AG04449 (cell line): ENCODE results near the gene BBS1.

Source experiments
- CTCF ChIA-PET: fragments of 350-600 bp; formaldehyde crosslinking; extraction: SDS; loops from one replicate; lab custom pipeline; 2021; ENCODE audit warnings: antibody characterized with exemption; lab: Yijun Ruan, JAX
- POLR2A ChIA-PET: fragments of 400-600, 350-600 bp; formaldehyde crosslinking; extraction: SDS; loops from one replicate; lab custom pipeline; 2020; ENCODE audit warnings: antibody characterized with exemption, inconsistent platforms; lab: Yijun Ruan, JAX
- DNase-seq: peaks from one replicate; pipeline ENCODE4 v3.0.0-alpha.2; 2010; ENCODE audit warnings: low read depth, low spot score
- H3K4me3 ChIP-seq: 2 replicates; pipeline ENCODE4 v1.5.1; 2011; ENCODE audit warnings: low read depth, mild to moderate bottlenecking, control low read depth, low read length
- TF ChIP-seq, protein P1 (sequence below): IDR thresholded peaks from one replicate; pipeline ENCODE4 v1.5.1; 2011; ENCODE audit warnings: mild to moderate bottlenecking, moderate library complexity, low read length, control low read depth, inconsistent platforms; ENCODE audit not compliant: insufficient read depth; ENCODE audit errors: missing control alignments

The BBS1 gene

DNA sequence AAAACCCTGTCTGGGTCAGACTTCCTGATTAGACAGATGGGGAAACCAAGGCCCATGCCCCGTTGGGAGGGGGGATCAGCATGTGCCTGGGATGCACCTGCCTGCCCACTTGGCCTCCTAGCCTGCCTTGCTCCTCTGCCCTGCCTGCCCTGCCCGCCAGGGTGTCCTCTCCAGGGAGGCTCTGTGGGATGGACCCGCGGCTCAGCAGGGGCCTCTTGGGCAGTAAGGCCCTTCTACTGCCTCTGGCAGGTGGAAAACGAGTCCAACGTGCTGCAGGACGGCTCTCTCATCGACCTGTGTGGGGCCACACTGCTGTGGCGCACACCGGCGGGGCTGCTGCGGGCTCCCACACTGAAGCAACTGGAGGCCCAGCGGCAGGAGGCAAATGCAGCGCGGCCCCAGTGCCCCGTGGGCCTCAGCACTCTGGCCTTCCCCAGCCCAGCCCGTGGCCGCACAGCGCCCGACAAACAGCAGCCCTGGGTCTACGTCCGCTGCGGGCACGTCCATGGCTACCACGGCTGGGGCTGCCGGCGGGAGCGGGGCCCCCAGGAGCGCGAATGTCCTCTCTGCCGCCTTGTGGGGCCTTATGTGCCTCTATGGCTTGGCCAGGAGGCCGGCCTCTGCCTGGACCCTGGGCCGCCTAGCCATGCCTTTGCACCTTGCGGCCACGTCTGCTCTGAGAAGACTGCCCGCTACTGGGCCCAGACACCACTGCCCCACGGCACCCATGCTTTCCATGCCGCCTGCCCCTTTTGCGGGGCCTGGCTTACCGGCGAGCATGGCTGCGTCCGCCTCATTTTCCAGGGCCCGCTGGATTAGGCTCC, 34.9 kb upstream of the BBS1 start:
- no peak overlapping the region for H3K4me3 ChIP-seq
- TF ChIP-seq, protein P1, sequence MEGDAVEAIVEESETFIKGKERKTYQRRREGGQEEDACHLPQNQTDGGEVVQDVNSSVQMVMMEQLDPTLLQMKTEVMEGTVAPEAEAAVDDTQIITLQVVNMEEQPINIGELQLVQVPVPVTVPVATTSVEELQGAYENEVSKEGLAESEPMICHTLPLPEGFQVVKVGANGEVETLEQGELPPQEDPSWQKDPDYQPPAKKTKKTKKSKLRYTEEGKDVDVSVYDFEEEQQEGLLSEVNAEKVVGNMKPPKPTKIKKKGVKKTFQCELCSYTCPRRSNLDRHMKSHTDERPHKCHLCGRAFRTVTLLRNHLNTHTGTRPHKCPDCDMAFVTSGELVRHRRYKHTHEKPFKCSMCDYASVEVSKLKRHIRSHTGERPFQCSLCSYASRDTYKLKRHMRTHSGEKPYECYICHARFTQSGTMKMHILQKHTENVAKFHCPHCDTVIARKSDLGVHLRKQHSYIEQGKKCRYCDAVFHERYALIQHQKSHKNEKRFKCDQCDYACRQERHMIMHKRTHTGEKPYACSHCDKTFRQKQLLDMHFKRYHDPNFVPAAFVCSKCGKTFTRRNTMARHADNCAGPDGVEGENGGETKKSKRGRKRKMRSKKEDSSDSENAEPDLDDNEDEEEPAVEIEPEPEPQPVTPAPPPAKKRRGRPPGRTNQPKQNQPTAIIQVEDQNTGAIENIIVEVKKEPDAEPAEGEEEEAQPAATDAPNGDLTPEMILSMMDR, result no peak
- ChIA-PET POLR2A (no interaction called here), CTCF (interaction anchor here (0.9 to 5.8 kb wide), 3 partner anchors 6 to 67 kb away, joined by 3 to 66 read pairs (median 3); partner anchors contain the start of gene PELI3)
- DNase-seq, result no peak

DNA sequence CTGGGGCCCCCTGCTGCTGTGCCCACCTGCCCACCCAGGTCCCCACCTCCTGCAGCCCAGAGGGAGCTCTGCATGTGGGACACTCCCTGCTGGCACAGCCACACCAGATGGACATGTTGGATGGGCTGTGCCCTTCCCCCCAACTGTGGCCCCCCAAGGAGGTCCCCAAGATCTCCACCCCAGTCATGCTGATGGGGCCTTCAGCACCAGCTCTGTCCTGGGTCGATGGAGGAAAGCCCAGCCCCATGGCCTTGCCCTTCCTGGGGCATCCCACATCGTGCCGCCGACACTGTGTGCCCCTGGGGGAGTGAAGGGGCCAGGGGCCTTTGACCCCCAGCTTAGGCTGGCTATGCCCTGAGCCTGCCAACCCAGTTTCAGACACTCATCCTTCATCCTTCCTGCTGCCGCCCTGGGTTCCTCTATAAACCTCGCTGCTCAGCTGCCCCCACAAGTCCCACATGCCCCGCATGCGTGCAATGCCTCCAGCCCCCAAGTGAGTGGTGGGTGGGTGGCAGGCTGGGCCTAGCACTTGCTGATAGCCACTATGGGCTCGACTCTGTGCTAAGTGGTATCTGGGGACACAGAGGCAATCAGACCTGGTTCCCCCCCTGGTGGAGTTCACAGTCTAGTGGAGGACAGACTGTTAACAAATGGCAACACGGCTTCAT, 34.1 kb upstream of the BBS1 start:
- no peak overlapping the region for H3K4me3 ChIP-seq
- TF ChIP-seq, protein P1, result no peak
- ChIA-PET POLR2A (no interaction called here), CTCF (interaction anchor here (0.9 to 5.8 kb wide), 3 partner anchors 7 to 68 kb away, joined by 3 to 66 read pairs (median 3); partner anchors contain the start of gene PELI3)
- no peak for DNase-seq

DNA sequence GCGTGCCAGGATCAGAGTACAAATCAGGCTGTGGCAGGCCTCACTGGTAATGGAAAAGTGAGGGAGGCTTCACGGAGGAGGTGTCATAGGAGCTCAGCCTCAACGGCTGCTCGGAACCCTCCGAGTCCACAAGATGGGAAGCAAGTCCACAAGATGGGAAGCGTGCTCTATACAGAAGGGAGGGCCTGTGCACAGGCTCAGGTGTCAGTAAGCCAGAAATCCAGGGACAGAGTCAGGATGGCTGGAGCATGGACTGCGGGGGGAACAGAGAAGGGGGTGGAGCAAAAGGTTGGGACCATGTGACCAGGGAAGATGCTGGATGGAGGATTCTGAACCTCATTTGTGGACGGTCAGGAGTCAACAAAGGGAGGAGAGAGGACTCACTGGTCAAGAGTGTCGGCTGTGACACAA, 33.6 kb upstream of the BBS1 start:
- ChIA-PET CTCF (interaction anchor here (0.9 to 5.8 kb wide), 3 partner anchors 8 to 69 kb away, joined by 3 to 66 read pairs (median 3); partner anchors contain the start of gene PELI3), POLR2A (no interaction called here)

DNA sequence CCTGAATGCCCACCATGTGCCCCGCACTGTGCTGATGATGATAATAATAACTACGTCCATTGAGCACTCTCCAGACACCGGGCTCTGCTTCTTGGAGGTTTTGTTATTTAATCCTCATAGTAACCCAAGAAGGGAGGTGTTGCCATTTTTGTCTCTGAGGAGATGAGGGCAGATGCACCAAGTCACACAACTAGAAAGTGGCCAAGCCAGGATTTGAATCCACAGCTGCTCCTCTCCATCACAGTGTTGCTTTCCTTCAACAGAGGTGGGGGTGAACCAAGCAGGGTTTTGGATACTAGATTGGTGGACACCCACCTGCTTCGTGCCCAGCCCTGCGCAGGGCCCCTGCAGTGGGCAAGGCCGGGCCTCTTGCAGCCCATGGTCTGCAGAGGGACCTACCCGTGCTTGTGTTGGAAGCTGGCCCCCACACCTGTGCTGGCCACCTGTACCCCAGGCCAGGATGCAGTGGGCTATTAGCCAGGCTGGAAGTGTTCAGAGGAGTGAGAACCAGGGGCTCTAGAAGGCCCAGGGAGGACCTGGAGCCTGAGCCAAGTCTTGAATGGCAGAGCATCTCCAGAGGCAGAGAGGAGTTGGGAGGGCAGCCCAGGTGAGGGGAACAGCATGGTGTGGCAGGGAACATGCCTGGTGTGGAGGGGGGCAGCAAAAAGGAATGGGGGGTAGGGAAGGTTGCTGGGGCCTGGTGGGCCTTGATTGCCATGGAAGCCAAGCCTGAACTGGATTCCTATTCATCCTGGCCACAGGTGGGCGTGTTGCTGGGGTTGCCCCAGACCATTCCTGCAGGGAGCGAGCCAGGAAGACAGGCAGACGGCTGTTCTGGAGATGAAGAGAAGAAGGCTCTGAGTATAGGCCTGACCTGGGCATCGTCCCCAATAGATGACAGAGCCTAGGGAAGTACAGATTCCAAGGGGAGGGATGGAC, 32.9 kb upstream of the BBS1 start:
- no peak overlapping the region for H3K4me3 ChIP-seq
- CTCF ChIA-PET, result interaction anchor here (1.2 to 5.8 kb wide), 3 partner anchors 8 to 38 kb away, joined by 3 to 66 read pairs (median 3); partner anchors contain the start of gene PELI3
- TF ChIP-seq, protein P1, result no peak
- DNase-seq, result no peak
- POLR2A ChIA-PET, result no interaction called here

More for the DNA sequence above, 33.6 kb upstream of the BBS1 start:
- DNase-seq, result no peak
- TF ChIP-seq, protein P1, result no peak
- no peak overlapping the region for H3K4me3 ChIP-seq

DNA sequence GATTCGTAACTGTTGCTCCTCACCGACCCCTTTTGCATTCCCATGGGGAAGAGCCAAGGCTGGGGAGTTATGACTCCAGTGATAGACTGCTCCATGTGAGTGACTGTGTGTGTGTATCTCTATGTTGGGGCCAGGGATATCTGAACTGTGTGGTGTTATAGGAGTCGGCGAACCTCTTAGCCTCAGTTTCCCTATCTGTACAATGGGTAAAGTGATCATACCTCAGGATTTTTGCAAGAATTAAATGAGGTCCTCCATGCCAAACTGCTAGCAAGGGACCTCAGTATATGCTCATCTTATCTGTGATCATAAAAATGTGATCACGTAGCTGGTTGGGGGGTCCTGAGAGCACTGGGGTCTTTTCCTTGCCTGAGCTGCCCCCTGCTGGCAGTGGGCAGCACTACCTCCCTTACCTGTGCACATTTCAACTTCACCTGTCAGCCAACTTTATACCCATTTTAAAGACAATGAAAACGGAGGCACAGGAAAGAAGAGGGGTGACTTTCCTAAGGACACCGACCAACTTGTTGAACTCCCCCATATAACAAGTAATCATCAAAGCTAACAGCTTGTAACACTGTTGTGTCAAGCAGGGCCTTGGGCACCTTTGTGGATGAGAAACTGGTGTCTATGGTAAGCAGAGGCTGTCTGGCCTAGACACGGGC, 31.6 kb upstream of the BBS1 start:
- CTCF ChIA-PET, result interaction anchor here (0.9 to 5.8 kb wide), 8 partner anchors 10 to 199 kb away, joined by 3 to 66 read pairs (median 4); partner anchors contain the start of genes PELI3 and RBM4B
- DNase-seq, result no peak
- peak overlapping the region; percentile 86 for H3K4me3 ChIP-seq
- POLR2A ChIA-PET, result no interaction called here
- TF ChIP-seq, protein P1, result peak; percentile 71
